C4-2B (cell line): Measurements from ENCODE around the gene EDN3.

Experiments
- ZFX ChIP-seq: fragments of 450-650 bp; IDR thresholded peaks from 2 replicates; pipeline ENCODE4 v1.6.1; 2017
- TF ChIP-seq, protein P1 (sequence below): fragments of 450-650 bp; conservative IDR thresholded peaks from 2 replicates; pipeline ENCODE4 v1.5.1; 2017; ENCODE audit warnings: mild to moderate bottlenecking

DNA sequence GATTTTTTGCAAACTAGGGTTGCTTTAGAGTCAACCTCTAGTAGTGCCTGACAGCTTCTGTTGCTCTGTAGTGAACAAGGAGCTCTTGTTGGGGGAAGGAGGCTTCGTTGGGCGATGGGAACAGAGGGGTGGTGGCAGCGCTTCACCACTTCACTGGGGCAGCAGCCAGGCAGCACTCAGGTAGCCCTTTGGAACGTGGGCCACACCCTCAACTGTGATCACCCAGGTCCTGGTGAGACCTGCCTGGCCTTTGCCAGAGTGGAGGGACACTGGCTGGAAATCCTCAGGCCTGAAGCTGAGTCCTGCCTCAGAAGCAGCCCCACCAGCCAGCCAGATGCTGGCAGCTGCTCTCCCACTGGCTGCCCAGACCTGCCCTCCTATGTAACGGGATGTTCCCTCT lies 10.4 kb upstream of the EDN3 start:
- TF ChIP-seq, protein P1, sequence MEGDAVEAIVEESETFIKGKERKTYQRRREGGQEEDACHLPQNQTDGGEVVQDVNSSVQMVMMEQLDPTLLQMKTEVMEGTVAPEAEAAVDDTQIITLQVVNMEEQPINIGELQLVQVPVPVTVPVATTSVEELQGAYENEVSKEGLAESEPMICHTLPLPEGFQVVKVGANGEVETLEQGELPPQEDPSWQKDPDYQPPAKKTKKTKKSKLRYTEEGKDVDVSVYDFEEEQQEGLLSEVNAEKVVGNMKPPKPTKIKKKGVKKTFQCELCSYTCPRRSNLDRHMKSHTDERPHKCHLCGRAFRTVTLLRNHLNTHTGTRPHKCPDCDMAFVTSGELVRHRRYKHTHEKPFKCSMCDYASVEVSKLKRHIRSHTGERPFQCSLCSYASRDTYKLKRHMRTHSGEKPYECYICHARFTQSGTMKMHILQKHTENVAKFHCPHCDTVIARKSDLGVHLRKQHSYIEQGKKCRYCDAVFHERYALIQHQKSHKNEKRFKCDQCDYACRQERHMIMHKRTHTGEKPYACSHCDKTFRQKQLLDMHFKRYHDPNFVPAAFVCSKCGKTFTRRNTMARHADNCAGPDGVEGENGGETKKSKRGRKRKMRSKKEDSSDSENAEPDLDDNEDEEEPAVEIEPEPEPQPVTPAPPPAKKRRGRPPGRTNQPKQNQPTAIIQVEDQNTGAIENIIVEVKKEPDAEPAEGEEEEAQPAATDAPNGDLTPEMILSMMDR, result no peak
- no peak for TF ChIP-seq ZFX
